Fibroblast of skin of back (primary cell): ENCODE data around the gene VCPKMT. TPM values are rescaled to one million over a fixed set of nuclear protein-coding genes. Genes with fewer than 3 reads are reported as not detected.

Source experiments
- DNase-seq: peaks from one replicate; pipeline ENCODE4 v3.0.0-alpha.2; 2013
- polyA plus RNA-seq, 2 experiments: library from polyadenylated mRNA; unstranded; fragments of 120-200 nt; gene quantifications; one replicate each; pipeline ENCODE4 v1.2.1, GENCODE V29; 2013; ENCODE audit not compliant: insufficient read length in 2 of 2

VCPKMT gene
- 7.1 TPM for polyA plus RNA-seq (2013, experiment 1 of 2; ENCODE audit: insufficient read length)
- 5.3 TPM for polyA plus RNA-seq (2013, experiment 2 of 2; ENCODE audit: insufficient read length)

- peak; percentile 91 for DNase-seq
These were observed at the start of gene VCPKMT for GRCh38 chr14:50116181-50116956. Gene VCPKMT, minus strand, starts transcription at chr14:50116572. Its CDS starts 20 bp downstream, at chr14:50116552.

DNA sequence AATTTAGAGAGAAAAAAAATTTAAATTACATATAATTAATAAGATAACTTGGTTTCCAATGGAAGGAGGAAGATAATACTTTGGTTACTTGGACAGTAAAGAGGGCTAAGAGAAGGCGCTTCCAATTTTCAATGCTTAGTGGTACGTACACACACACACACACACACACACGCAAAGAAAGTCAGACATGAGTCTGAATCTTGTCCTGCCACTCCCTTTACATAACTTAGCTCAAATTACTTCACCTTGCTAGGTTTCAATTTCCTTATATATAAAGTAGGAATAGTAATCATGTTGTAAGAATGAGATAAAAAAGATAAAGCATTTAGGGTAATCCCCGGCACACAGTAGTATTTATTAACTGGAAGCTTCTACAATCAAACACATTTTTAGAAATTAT lies 39.7 kb upstream of the VCPKMT start:
- no peak for DNase-seq

GRCh38 chr14:50148799-50149198 lies 32.4 kb upstream of the VCPKMT start:
- DNase-seq = no peak

DNA sequence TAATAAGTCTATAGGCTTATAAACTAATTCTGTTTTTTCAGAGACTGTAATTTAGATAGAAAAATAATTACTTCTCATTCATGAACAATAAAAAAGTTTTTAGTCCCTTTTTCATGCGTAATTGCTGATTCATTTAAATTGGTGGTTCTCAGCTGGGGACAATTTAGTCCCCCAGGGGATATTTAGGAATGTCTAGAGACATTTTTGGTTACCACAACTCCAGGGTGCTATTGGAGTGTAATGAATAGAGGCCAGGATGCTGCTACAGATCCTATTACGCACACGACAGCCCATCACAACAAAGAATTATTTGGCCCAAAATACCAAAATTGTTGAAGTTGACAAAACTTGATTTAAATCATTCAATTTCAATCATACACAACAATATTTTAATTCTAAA lies 22.8 kb upstream of the VCPKMT start:
- DNase-seq = peak; percentile 86

DNA sequence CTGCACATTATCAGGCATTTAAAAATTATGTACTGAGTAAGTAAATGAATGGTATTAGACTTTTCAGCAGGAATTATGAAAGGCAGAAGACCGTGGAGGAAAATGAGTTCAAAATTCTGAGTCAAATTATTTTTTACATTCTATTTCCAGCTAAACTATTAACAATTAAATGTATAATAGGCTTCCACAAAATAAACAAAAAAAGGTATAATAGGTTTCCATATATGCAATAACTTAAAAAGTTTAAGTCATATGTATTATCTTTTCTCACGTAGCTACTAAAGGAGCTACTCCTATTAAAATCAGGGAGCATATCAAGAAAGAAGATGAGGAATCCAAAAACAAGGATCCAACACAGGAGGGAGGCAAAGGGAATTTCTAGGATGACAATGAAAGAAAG lies 11.4 kb upstream of the VCPKMT start:
- DNase-seq = no peak

DNA sequence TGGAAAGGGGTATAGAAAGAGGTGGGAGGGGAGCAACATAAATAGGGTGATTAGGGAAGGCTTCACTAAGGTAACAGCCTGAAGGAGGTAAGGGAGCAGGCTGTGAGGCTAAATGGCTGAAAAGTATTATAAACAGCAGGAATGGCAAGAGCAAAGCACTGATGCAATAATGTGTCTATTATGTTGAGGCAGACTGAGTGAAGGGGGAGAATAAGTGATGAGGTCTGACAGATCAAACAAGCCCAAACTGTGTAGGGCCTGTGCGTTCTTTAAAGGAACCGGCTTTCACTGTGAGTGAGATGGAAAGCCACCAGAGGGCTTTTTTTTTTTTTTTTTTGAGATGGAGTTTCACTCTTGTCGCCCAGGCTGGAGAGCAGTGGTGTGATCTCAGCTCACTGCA lies 6.7 kb upstream of the VCPKMT start:
- no peak for DNase-seq

- no peak for DNase-seq
These were observed 5.9 kb upstream of the VCPKMT start for GRCh38 chr14:50122291-50122690.

DNA sequence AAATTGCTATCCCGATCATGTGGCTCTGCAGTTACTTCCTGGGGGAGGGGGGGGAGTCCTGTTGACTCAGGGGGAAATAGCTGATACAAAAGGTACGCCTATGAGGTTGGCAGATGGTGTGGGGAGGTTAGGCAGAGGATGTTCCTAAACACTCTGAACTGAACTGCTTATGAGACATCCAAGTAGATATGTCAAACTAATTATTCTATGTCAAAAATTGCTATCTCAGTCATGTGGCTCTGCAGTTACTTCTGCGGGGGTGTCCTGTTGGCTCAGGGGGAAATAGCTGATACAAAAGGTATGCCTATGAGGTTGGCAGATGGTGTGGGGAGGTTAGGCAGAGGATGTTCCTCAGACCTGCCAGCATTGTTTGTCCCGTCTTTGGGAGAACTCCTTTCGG lies 5.1 kb upstream of the VCPKMT start:
- no peak for DNase-seq

GRCh38 chr14:50117456-50117855 lies 1.1 kb upstream of the VCPKMT start:
- no peak for DNase-seq

DNA sequence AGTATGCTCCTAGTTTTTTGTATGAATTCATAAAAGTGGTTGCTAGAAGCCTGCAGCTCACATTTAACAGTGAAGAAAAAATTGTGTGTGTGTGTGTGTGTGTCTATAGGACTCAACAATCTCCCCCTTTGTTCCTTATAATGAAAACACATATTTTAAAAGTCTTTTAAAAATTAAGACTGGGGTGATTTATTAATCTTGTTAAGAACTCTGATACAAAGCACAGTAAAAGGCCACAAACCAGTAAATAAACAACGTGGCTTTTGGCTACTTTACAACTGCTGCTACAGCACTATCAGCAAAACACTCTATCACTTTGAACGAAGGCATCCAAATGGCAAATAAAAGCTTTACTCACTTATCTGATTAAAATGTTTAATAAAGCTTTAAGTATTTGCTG lies 594 bp upstream of the VCPKMT start:
- DNase-seq = no peak

- DNase-seq = no peak
These were observed 2.9 kb downstream of the VCPKMT start for GRCh38 chr14:50113381-50114035.

DNA sequence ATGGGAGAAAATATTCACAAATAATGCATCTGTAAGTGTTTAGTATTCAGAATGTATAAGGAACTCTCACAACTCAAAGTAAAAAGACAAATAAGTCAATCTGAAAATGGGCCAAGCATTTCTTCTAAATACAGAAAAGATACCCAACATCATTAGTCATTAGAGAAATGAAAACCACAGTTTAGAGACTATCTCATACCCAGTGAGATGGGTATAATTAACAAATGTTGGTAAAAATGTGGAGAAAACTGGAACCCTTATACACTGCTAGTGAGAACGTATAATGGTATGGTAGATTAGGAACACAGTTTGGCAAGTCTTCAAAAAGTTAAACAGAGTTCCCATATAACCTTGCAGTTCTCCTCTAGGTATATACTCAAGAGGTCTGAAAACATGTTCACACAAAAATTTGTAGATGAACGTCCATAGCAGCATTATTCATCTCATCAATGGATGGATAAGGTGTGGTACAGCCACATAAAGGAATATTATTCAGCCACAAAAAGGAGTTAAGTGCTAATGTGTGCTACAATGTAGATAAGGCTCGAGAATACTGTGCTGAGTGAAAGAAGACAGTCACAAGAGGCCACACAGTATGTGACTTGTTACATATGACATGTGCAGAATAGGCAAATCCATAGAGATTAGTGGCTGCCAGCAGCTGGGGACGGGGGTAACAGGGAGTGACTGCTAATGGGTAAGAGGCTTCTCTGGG lies 5.9 kb downstream of the VCPKMT start:
- DNase-seq = no peak

GRCh38 chr14:50109342-50109741 lies 7.0 kb downstream of the VCPKMT start:
- peak; percentile 34 for DNase-seq

- no peak for DNase-seq
These were observed 8.5 kb downstream of the VCPKMT start for GRCh38 chr14:50107850-50108249.

GRCh38 chr14:50106178-50106577 lies 10.2 kb downstream of the VCPKMT start:
- DNase-seq = no peak

GRCh38 chr14:50103558-50103957 lies 12.8 kb downstream of the VCPKMT start:
- no peak for DNase-seq

- DNase-seq = no peak
These were observed 15.0 kb downstream of the VCPKMT start for GRCh38 chr14:50101417-50101816.

GRCh38 chr14:50100805-50101204 lies 15.6 kb downstream of the VCPKMT start:
- no peak for DNase-seq

DNA sequence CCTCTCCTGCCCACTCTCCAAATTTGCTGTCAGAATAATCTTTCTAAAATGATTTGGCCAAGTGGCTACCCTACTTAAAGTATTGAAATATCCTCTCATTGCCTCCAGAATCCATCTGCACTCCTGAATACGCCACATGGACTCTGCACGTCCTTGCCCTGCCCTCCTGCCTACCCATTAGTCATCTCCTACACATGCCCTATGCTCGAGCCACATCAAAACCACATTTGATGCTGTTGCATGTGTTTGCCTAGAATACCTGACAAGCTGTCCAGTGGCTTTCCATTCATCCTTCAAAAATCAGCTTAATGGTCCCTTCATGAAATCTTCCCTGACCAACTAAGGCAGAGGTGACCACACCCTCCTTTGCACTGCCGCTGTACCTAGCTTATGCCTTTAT lies 17.0 kb downstream of the VCPKMT start:
- no peak for DNase-seq

GRCh38 chr14:50095895-50096294 lies 20.5 kb downstream of the VCPKMT start:
- no peak for DNase-seq

DNA sequence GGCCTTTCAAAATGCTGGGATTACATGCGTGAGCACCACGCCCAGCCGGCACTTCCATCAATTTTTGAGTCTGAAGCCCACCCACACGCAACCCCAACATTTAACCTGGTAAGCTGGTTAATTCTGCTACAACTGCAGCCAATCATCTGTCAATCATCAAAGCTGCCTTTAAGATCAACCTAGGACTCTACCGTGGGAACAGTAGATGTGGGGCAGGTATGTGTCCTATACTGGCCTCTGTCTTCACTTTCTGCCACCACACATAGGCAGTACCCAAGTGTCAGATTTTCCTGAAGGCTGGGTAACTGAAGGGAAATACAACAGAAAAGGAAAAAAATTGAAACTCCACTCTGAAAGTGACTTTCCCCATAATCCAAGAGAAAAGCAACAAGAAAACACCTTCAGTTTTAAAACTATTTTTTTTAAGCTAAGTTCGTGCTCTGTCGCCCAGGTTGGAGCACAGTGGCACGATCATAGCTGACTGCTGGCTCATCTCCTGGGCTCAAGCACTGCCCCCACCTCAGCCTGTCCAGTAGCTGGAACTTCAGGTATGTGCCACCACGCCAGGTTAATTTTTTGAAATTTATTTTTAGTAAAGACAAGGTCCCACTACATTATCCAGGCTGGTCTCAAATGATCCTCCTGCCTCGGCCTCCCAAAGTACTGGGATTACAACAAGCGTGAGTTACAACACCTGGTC lies 22.2 kb downstream of the VCPKMT start:
- no peak for DNase-seq

DNA sequence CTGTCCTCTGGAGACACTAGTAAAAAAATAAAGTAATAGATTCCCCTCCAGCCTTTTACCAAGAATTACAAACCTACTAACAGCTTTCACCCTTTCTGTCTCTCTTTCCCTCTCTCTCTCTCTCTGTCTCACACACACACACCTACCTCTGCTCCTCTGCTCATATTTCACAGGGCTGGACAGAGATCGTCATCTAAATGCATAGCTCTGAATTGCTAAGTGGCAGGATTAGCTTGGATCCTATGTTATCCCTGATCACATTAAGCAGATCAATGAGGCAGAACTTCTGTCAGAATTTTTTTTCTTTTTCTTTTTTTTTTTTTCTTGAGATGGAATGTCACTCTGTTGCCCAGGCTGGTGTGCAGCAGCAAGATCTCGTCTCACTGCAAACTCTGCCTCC lies 22.9 kb downstream of the VCPKMT start:
- DNase-seq = no peak

- DNase-seq = no peak
These were observed 24.3 kb downstream of the VCPKMT start for GRCh38 chr14:50092006-50092555.
